A673 (cell line): Measurements from ENCODE around the gene CYP4Z1.

Source experiments
- EZH2 ChIP-seq: fragments of 200-600 bp; sonication (generic); IDR thresholded peaks from 2 replicates; pipeline ENCODE4 v1.6.1; 2017; ENCODE audit warnings: borderline replicate concordance, low read depth, mild to moderate bottlenecking, mixed read lengths, antibody characterized with exemption, low read length; ENCODE audit not compliant: poor library complexity, severe bottlenecking
- TF ChIP-seq, protein P1 (sequence below): fragments of 300-800, 200-600 bp; sonication (generic); conservative IDR thresholded peaks from 2 replicates; pipeline ENCODE4 v1.5.1; 2017; ENCODE audit warnings: low read depth, mild to moderate bottlenecking, antibody characterized with exemption, low read length, moderate library complexity, mixed read lengths

DNA sequence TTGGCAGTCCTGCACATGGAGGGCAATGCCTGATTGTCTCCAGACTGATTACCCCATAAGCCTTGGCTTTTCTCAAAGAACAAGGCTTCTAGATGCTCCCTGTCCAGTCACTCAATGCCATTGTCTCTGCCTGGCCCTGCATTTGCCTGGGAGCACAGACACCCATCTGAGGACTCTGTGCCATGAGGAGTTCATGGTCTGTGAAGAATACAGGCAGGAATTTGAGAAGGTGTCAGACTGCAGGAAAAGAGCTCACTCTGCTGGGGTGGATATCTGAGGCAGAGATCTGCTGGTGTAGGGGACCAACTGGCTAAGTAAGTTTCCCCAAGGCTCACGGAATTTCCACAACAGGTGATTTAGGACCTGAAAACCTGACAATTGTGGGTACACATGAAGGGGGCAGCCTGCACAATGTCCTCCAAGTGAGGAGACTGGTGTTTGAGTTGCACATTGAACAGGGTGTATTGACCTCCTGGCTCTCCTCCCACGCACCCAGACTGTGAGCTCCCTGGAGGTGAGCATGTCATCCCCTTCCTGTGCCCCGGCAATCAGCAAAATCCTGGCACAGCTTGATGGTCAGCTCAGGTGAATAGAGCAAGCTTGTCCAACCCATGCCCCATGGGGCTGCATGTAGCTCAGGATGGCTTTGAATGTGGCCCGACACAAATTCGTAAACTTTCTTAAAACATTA lies 71.0 kb downstream of the CYP4Z1 start:
- TF ChIP-seq, protein P1, sequence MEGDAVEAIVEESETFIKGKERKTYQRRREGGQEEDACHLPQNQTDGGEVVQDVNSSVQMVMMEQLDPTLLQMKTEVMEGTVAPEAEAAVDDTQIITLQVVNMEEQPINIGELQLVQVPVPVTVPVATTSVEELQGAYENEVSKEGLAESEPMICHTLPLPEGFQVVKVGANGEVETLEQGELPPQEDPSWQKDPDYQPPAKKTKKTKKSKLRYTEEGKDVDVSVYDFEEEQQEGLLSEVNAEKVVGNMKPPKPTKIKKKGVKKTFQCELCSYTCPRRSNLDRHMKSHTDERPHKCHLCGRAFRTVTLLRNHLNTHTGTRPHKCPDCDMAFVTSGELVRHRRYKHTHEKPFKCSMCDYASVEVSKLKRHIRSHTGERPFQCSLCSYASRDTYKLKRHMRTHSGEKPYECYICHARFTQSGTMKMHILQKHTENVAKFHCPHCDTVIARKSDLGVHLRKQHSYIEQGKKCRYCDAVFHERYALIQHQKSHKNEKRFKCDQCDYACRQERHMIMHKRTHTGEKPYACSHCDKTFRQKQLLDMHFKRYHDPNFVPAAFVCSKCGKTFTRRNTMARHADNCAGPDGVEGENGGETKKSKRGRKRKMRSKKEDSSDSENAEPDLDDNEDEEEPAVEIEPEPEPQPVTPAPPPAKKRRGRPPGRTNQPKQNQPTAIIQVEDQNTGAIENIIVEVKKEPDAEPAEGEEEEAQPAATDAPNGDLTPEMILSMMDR: no peak
- no peak for TF ChIP-seq EZH2
